ENCODE results near the gene ACOT8. TPM values are rescaled to one million over a fixed set of nuclear protein-coding genes. Genes with fewer than 3 reads are reported as not detected.

Gene ACOT8
- total RNA-seq, 4 donors from 2014 or later = 34.4 to 62.0 (median 44.3) TPM

GRCh38 chr20:45894797-45895196, 37.6 kb upstream of the ACOT8 start:
- H3K4me3 ChIP-seq = no peak overlapping the region
- H3K36me3 ChIP-seq = peaks cover 67% of the 10 kb centered on the region
- WGBS = 65% methylated on average over 2 of the region's 12 CpGs
- TF ChIP-seq CTCF (IDR thresholded peaks at IDR 0.05) = no peak
- TF ChIP-seq EP300 (IDR thresholded peaks at IDR 0.05) = no peak
- H3K4me1 ChIP-seq = peaks cover 29% of the 10 kb centered on the region
- no peaks in the 10 kb centered on the region for H3K27me3 ChIP-seq
- no peak for DNase-seq (ENCODE audit: low spot score in 2 of 2)
- no peaks in the 10 kb centered on the region for H3K9me3 ChIP-seq
- H3K27ac ChIP-seq = no peak overlapping the region

- Histone ChIP-seq H3K36me3 (peaks cover 58% of the 10 kb centered on the region), H3K4me1 (peaks cover 32% of the 10 kb centered on the region), H3K27me3 (no peaks in the 10 kb centered on the region), H3K27ac (no peak overlapping the region), H3K4me3 (no peak overlapping the region), H3K9me3 (no peaks in the 10 kb centered on the region)
- TF ChIP-seq POLR2AphosphoS5 (IDR thresholded peaks at IDR 0.05) = no peak
- TF ChIP-seq CTCF (IDR thresholded peaks at IDR 0.05) = no peak
- no peak for TF ChIP-seq EP300 (IDR thresholded peaks at IDR 0.05)
- no peak for TF ChIP-seq POLR2A (IDR thresholded peaks at IDR 0.05)
- 97% methylated on average over 4 of the region's 4 CpGs for WGBS
- DNase-seq (ENCODE audit: low spot score in 2 of 2) = no peak
Observed at GRCh38 chr20:45893831-45894230, 36.6 kb upstream of the ACOT8 start.

- H3K27ac ChIP-seq = no peak overlapping the region
- no peak for DNase-seq (ENCODE audit: low spot score in 2 of 2)
- peaks cover 50% of the 10 kb centered on the region for H3K36me3 ChIP-seq
- peaks cover 32% of the 10 kb centered on the region for H3K4me1 ChIP-seq
- H3K4me3 ChIP-seq = peak overlapping the region; percentile 66
- 77% methylated on average over 4 of the region's 4 CpGs for whole genome bisulfite sequencing
- no peaks in the 10 kb centered on the region for H3K9me3 ChIP-seq
- H3K27me3 ChIP-seq = no peaks in the 10 kb centered on the region
- no peak for TF ChIP-seq CTCF (IDR thresholded peaks at IDR 0.05)
- TF ChIP-seq POLR2A (IDR thresholded peaks at IDR 0.05) = no peak
- no peak for TF ChIP-seq EP300 (IDR thresholded peaks at IDR 0.05)
- TF ChIP-seq POLR2AphosphoS5 (IDR thresholded peaks at IDR 0.05) = no peak
Observed at GRCh38 chr20:45892828-45893500, 35.8 kb upstream of the ACOT8 start.

GRCh38 chr20:45892049-45892825, 35.0 kb upstream of the ACOT8 start:
- no peaks in the 10 kb centered on the region for H3K9me3 ChIP-seq
- WGBS = 80% methylated on average over 9 of the region's 9 CpGs
- H3K27me3 ChIP-seq = no peaks in the 10 kb centered on the region
- peaks cover 32% of the 10 kb centered on the region for H3K4me1 ChIP-seq
- H3K36me3 ChIP-seq = peaks cover 49% of the 10 kb centered on the region
- H3K27ac ChIP-seq = peak overlapping the region; percentile 76
- TF ChIP-seq EP300 (IDR thresholded peaks at IDR 0.05) = no peak
- no peak for TF ChIP-seq POLR2AphosphoS5 (IDR thresholded peaks at IDR 0.05)
- no peak for TF ChIP-seq CTCF (IDR thresholded peaks at IDR 0.05)
- TF ChIP-seq POLR2A (IDR thresholded peaks at IDR 0.05) = no peak
- H3K4me3 ChIP-seq = peak overlapping the region; percentile 66
- DNase-seq (ENCODE audit: low spot score in 2 of 2) = no peak
